GM18870 (cell line): ENCODE measurements around the gene MYL1.

Experiments
- ATAC-seq: cut with Tn5 transposase; IDR thresholded peaks from one replicate; pipeline ENCODE4 v1.9.1; 2021; ENCODE audit warnings: moderate library complexity; ENCODE audit not compliant: unreplicated experiment

The MYL1 gene

GRCh38 chr2:210315015-210315788 lies at the start of gene MYL1:
MYL1 (minus strand) TSS chr2:210315174; CDS start chr2:210315042, 132 bp downstream.
- ATAC-seq, result no peak

DNA sequence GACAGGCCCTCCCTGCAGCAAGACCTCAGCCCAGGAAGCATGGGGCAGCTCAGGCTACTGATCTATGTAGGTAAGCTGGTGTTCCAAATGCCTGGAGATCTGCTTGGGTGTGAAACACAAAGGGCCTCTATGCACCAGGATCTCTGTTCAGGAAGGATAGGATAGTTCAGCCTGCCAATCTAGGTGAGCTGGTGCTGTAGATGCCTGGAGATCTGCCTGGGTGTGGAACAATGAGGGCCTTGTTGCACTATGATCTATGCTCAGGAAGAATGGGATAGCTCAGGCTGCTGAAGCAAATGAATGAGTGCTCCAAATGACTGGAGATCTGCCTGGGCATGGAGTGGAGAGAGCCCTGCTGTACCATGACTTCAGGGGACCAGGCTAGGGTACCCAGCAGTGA lies 48.9 kb upstream of the MYL1 start:
- ATAC-seq, result no peak

DNA sequence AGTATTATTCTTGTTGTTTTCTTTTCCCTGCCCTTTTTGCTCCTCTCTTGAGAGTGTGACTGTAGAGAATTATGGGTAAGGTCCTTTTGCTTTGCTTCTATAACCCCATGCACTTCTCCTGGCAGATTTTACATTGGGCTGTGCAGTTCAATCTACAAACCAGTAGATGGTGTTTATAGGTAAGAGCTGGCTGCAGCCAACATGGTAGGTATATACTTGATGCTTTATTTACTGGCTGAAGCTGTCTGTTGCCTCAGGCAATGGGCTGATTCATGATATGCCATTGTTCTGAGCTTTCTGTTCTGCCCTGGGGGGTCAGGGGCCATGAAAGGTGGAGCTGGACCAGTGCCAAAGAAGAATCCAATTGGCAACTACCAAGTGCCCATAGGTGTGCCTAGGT lies 48.3 kb upstream of the MYL1 start:
- ATAC-seq, result peak; percentile 47

- no peak for ATAC-seq
These were observed 45.4 kb upstream of the MYL1 start for GRCh38 chr2:210360412-210360811.

DNA sequence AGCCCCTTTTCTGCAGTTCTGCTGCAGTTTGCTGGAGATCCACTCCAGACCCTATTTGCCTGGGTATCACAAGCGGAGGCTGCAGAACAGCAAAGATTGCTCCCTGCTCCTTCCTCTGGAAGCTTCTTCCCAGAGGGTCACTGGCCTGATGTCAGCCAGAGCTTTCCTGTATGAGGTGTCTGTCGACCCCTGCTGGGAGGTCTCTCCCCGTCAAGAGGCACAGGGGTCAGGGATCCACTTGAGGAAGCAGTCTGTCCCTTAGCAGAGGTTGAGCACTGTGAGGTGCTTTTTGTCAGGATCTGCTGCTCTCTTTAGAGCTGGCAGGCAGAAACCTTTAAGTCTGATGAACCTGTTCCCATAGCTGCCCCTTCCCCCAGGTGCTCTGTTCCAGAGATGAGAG lies 42.0 kb upstream of the MYL1 start:
- no peak for ATAC-seq

- ATAC-seq, result no peak
These were observed 22.2 kb upstream of the MYL1 start for GRCh38 chr2:210337159-210337558.

- no peak for ATAC-seq
These were observed 9.9 kb upstream of the MYL1 start for GRCh38 chr2:210324906-210325305.

- ATAC-seq, result no peak
These were observed 9.5 kb upstream of the MYL1 start for GRCh38 chr2:210324458-210324857.

DNA sequence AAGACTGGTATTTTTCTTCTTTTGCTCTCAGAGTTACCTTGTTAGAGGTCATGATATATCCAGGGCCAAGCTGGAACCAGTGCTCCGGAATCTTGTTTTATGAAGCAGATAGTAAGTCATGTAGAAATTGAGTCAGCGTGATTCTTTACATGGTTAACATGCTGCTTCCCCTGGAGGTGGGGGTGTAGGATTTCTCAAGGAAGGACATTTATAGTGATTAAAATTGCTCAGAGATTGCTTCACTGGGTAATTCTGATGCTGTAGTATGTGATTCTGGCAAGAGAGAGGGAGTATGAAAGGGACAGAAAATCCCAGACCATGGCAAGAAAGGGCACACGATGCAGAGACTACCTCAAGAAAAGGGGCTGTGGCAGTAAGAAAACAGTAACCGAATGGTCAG lies 8.0 kb upstream of the MYL1 start:
- no peak for ATAC-seq

- no peak for ATAC-seq
These were observed 3.9 kb upstream of the MYL1 start for GRCh38 chr2:210318891-210319290.

DNA sequence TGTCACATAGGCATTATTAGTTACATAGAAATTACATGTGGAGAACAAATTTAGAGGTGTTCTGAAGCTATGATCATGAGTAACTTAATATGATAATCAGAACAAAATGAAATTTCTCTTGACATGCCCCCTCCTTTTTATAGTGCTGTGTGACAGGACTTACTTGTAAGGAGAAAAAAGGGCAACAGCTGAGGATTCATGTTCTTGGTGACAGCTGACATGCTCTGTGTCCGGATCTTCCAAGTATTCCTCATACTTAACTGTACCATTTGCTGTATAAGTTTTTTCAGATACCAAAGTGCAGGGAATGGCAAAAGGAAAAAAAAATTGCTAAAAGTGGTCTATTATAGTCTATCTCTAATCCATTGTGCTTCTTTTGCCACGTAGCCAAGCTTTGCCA lies 3.5 kb upstream of the MYL1 start:
- ATAC-seq, result no peak

GRCh38 chr2:210310550-210310949 lies 4.4 kb downstream of the MYL1 start:
- no peak for ATAC-seq

DNA sequence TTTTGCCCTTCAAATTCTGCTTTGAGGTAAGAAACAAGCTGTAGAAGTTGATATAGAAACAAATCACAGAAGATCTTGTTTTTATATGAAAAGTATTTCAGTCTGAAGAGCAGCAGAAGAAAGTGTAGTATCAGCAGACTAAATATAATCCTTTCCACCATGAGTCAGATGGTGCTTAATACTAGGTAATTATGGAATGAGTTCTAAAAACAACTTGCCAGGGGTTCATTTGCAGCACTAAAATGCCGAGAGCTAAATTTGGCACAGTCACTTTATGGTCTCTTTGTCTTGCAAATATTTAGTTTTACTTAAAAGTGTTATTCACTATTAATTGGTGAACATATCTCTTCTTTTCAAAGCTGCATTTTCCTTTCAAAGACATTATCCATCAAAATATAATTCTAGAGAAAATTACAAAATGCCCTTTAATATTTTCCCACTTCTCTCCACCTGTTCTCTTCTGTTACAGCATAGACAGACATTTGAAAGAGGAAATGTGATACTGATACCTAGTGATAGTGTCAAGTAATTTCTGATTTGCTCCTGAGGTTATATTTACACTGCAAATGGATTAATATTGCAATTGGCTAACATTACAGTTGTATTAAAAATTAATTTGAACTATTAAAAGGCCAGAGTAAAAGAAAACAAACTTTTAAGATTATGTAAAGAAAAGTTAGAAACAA lies 5.3 kb downstream of the MYL1 start:
- ATAC-seq, result no peak

- no peak for ATAC-seq
These were observed 11.5 kb downstream of the MYL1 start for GRCh38 chr2:210303498-210303897.

DNA sequence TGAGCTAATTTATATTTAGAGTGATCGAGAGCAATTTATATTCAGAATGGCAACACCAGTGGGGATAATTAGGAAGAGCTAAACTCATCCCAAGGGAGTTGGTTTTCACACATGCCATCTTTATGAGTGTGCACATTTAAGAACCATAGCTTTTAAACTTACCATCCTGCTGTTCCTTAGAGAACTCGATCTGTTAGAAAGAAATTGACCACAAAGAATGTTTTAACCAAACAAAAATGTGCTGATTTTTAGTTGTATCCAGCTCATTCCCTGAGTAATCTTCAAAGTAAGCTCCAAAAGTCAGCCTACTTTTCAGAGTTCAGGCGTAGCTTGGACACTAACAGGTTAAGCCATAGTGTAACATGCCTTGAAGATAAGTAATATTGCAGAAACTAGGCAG lies 12.6 kb downstream of the MYL1 start:
- no peak for ATAC-seq

DNA sequence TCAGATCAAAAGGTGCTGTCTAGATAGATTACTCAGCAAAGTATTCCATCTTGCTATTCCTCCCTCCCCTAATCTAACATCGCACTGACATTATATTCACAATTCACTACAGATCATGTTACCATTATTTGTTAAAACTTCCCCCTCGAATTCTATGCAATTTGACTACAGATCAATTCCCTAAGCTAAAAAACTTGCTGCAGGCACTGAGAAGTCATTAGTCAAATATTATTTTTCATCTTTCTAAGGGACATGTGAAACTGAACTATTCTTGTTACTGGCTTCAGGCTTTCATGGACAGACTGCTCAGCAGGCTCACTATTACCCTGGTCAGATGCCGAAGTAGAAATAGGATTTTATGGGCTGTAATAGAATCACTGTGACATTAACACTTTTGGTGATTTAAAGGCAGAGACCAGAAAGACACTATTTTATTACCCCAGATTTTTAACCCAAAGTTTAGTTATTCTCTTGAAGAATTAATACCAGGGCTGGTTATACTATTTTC lies 15.1 kb downstream of the MYL1 start:
- ATAC-seq, result no peak

GRCh38 chr2:210288408-210288807 lies 26.6 kb downstream of the MYL1 start:
- ATAC-seq, result no peak

- no peak for ATAC-seq
These were observed 27.7 kb downstream of the MYL1 start for GRCh38 chr2:210287301-210287700.

GRCh38 chr2:210286123-210286680 lies 28.8 kb downstream of the MYL1 start:
- ATAC-seq, result no peak

DNA sequence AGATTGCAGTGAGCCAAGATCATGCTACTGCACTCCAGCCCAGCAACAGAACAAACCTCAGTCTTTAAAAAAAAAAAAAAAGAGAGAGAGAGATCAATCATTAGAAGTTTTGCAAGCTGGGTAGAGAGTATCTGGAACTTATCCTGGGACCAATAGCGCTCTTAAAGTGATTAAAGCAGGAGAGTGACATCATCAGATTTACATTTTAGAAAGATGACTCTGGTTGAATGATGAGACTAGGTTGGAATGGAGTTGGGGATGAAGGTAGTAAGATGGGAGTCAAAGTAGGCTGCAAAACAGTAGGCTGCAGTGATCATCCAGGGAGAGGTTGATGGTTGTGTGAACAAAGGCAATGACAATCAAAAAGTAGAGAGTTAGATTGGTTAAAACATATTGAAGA lies 37.8 kb downstream of the MYL1 start:
- ATAC-seq, result no peak

DNA sequence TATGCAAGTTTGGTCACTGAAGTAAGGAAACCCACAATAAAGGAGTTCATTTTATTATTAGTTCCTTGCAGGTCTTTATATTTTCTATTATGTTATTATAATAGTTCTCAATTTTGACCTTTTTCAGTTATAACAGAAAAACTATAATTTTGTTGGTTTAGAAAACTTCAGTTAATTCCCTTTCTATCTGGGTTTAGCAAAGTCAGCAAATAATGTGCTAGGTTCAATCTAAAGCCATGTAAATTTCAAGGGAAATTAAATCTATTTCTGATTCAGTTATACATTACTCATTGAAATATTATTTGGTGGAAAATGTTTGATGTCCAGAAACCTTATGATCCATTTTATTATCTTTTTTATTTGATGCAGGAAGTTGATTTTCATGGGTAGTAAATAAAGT lies 43.7 kb downstream of the MYL1 start:
- ATAC-seq, result no peak

DNA sequence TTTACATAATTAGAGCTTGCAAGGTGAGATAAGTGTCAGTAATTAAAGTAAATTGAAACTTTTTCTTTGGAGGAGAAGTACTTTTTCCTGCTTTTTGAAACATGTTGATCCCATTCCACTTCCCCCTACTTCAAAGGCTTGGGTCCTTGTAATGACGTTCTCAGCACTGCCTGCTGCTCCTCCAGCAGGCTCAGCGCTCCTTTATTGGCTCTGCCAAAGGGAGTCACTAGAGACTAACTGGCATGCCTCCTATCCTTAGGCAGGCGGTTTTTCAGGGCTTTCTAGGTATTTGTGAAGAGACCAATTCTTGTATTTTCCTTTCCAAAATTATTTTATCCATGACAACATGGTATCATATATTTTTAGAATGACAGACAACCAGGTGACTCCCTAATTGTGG lies 45.8 kb downstream of the MYL1 start:
- no peak for ATAC-seq
